Urothelium cell line (cell line): ENCODE results near the gene NPIPA7.
"Not testable (repeated sequence)": the region's sequence is repeated elsewhere in the genome, so short reads cannot be mapped to it uniquely, and the experiment has no call there.

Source experiments
- DNase-seq: peaks from one replicate; pipeline ENCODE4 v3.0.0; 2011; ENCODE audit warnings: low spot score, mixed read lengths
- FAIRE-seq: peaks from 2 replicates; lab custom pipeline; 2011; peaks lifted over from hg19 to GRCh38; lab: Jason Lieb, UNC

The NPIPA7 gene

DNA sequence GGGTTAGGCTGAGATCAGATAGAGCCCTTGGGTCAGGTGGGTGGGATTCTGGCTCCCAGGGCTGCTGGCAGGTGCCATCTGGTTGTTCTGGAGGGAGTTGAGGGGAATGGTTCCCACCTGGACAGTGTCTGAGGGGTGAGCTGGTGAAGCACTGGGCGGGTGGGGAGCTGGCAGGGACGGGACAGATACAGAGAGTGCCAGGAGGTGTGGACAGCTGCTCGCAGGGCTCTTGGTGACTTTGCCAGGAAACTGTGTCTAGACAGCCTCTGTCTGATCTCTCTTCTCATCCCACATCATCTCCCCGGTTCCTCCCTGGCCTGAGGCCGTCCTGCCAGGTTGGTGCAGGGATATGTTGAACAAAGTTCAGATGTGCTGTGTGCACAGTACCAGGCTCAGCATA is 38.1 kb downstream of the NPIPA7 start:
- not testable (repeated sequence) for DNase-seq, FAIRE-seq

DNA sequence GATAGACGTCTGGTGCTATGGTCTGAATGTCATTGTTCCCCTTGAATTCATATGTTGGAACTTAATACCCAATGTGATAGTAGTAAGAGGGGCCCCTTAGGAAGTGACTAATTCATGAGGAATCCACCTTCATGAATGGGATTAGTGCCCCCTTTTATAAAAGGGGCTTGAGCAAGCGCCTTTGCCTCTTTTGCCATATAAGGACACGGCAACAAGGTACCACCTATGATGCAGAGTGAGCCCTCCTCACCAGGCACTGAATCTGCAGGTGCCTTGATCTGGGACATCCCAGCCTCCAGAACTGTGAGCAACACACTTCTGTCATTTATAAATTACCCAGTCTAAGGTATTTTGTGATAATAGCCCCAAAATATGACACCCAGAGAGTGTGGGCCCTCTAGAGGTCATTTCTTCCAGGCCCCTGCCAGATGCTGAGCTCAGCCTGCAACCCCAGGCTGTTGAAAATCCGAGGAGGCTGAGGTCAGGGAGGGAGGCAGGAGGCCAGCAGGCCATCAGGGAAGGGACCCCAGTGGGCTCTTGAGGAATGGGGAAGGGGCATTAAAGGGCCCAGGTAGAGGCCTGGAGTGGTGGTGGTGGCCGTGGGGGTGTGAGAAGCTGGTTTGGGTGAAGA is 39.1 kb downstream of the NPIPA7 start:
- not testable (repeated sequence) for FAIRE-seq, DNase-seq

DNA sequence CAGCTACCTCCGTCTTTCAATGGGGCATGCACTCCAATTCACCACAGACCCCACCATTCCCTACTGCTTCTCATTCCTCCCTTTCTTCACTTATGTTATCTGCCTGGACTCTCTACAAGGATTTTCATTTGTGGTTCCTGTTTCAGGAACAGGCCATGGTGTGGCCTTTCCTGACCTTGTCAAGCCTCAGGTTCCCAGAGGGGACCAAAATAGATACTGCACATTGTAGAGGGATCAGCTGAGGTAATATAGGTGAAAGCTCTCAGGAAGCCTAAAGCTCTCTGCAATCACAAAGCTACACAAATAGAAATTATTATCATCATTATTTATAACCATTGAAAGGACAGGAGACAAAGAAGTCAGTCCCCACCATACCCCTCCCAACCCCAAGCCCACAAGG is 41.6 kb downstream of the NPIPA7 start:
- FAIRE-seq, DNase-seq: not testable (repeated sequence)

DNA sequence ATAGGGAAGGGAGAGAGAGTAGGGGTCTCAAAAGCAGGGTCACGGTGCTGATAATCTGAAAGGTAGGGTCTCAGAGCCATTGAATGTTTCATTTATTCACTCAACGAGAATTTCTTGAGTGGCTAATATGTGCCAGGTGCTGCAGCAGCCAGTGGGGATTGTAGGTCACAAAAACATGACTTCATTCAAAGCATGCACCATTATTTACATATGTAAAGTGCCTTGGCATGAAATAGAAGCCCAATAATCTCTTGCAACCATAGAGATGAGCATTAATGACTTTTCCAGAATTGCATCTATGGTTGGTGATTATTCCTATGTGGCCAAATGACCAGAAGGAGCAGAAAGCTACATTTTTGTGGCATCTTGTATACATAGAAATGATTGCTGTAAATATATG is 46.2 kb downstream of the NPIPA7 start:
- not testable (repeated sequence) for FAIRE-seq, DNase-seq

DNA sequence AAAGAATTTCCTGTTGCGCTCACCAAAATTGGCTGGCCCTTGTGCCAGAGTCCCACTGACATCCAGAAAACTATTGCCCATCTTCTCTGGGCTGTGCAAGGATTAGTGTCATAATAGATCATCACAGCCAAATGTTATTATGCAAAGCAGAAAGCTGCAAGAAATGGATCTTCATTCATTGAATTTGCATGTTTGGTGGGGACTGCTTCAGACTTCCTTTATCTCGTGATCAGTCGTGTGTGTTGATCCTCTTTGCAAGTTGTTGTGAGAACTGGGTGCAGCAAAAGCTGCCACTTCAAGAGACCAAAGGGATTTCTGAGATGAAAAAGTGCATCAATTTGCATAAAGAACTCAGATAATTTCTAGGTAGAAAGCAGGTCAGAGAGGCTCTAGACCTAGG is 52.2 kb downstream of the NPIPA7 start:
- not testable (repeated sequence) for DNase-seq, FAIRE-seq

DNA sequence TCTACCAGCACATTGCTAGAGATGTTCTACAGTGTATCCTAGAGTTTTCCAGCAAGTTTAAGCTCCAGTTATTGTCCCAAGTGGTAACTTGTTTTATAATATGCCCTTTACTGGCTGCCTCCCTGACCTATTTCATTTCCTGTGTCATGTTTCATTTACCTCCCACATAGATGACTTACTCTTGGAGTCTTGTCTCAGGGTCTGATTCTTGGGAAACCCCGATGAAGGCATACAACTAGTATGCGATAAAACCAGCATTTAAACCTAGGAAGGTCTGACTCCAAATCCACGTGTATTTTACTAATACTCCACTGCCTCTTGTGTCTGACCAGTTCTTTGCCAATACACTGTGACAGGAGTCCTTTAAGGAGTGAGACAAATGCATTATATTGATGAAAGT is 55.8 kb downstream of the NPIPA7 start:
- not testable (repeated sequence) for FAIRE-seq, DNase-seq

DNA sequence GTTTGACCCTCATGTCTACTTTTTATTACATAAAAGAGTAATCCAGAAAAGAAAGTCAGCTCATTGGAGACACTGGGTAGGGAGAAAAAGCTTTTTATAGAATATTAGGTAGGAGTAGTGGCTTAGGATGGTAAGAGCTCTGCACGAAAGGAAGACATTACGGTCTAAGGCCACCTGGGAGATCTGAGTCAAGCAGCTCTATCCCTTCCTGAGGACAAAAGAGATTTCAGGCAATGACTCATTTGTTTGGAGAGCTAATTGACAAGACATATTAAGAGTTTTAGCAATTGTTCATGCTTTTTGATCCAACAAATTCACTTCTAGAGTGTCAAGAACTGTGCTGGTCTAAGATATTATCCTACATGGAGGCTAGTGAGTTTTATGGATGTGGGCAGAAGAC is 62.5 kb downstream of the NPIPA7 start:
- DNase-seq, FAIRE-seq: not testable (repeated sequence)
